NB4 (cell line): ENCODE measurements around the gene GREB1L.

Experiments used
- DNase-seq: peaks from one replicate; pipeline ENCODE4 v3.0.0; 2010; ENCODE audit warnings: low read depth
- H3K4me3 ChIP-seq: one replicate; pipeline ENCODE4 v1.5.1; 2011; ENCODE audit warnings: mild to moderate bottlenecking, low read depth, low read length, moderate library complexity
- CTCF ChIP-seq: IDR thresholded peaks from one replicate; pipeline ENCODE4 v1.5.1; 2012; ENCODE audit warnings: low read depth, low read length
- MYC ChIP-seq: IDR thresholded peaks from 2 replicates; pipeline ENCODE4 v1.6.1; 2011; ENCODE audit warnings: low read depth, low read length
- POLR2A ChIP-seq: IDR thresholded peaks from 2 replicates; pipeline ENCODE4 v1.6.1; 2011; ENCODE audit warnings: mild to moderate bottlenecking; ENCODE audit not compliant: insufficient read length; ENCODE audit errors: extremely low read depth
- TF ChIP-seq, protein P1 (sequence below): IDR thresholded peaks from 2 replicates; pipeline ENCODE4 v1.6.1; 2011; ENCODE audit warnings: low read depth, low read length

GREB1L gene

DNA sequence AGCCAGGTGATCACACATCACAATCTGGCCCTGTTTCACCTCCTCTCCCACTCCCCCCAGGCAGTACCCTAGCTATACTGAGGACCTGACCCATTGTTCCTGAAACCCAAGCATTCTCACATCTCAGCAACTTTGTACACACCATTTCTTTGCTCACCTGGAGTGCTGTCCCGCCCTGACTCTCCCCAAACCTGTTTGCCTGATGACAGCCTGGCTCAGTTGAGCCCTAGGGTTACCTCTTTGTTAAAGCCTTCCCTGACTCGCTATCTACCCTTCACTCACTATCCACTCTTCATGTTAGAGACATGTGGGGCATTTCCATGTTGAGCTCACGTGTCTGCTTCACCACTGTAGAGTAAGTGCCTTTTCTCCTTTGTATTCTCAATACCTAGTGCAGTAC is 49.1 kb downstream of the GREB1L start:
- no peak for DNase-seq
- TF ChIP-seq, protein P1, sequence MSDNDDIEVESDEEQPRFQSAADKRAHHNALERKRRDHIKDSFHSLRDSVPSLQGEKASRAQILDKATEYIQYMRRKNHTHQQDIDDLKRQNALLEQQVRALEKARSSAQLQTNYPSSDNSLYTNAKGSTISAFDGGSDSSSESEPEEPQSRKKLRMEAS = no peak
- TF ChIP-seq POLR2A (no peak), MYC (no peak), CTCF (no peak)
- no peak overlapping the region for H3K4me3 ChIP-seq

DNA sequence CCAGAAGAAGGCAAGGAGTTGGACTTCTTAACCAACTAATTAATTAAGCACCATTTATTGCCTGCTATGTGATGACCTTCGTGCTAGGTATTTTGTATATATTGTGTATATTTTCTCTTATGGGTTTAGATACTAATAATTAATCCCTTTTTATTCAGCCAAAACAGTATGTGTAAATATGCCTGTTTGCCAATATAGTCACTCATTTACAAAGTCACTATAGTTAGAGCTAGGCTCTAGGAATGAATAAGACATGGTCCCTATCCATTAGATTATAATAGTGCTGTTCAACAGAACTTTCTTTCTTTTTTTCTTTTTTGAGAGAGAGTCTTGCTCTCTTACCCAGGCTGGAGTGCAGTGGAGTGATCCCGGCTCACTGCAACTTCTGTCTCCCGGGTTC is 51.4 kb downstream of the GREB1L start:
- DNase-seq = no peak
- no peak for TF ChIP-seq MYC
- TF ChIP-seq, protein P1 = no peak
- no peak for TF ChIP-seq POLR2A
- TF ChIP-seq CTCF = no peak
- H3K4me3 ChIP-seq = no peak overlapping the region

DNA sequence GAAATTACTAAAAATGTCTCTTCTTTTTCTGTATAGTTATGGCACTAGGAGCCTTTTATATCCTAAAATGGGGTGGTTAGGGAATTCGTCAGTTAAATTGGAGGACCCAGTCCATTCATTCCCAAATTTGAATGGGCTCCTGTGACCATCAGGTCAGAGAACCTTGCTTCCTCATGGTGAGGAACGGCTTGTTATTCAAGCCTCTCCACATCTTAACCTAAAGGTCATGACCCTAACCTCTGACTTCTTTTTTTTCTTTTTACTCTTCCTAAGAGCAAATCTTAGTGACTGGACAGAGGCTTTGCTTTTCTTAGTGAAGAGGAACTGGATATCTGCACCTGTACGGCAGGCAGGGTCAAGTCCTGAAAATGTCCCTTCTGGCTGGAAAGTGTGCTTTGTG is 53.1 kb downstream of the GREB1L start:
- no peak overlapping the region for H3K4me3 ChIP-seq
- no peak for DNase-seq
- TF ChIP-seq MYC (no peak), CTCF (no peak), POLR2A (no peak)
- TF ChIP-seq, protein P1 = no peak

GRCh38 chr18:21296045-21296444 is 54.0 kb downstream of the GREB1L start:
- DNase-seq = no peak
- no peak overlapping the region for H3K4me3 ChIP-seq
- TF ChIP-seq CTCF (no peak), POLR2A (no peak), MYC (no peak)

- H3K4me3 ChIP-seq = no peak overlapping the region
- TF ChIP-seq POLR2A (no peak), MYC (no peak), CTCF (no peak)
- TF ChIP-seq, protein P1 = no peak
- DNase-seq = peak; percentile 6
Measured at GRCh38 chr18:21298351-21298750, 56.3 kb downstream of the GREB1L start.
